Measurements from ENCODE around the gene KRTAP5-3.

GRCh38 chr11:1557904-1558774 lies 50.1 kb downstream of the KRTAP5-3 start:
- no peak for TF ChIP-seq POLR2A (IDR thresholded peaks at IDR 0.05)
- TF ChIP-seq CTCF (IDR thresholded peaks at IDR 0.05): no peak

All from adrenal gland (tissue), 5 donors.